K562 (cell line): ENCODE data around the gene TMC4. TPM values are rescaled to one million over a fixed set of nuclear protein-coding genes. Genes with fewer than 3 reads are reported as not detected.

Source experiments
- ATF7 ChIP-seq: fragments of 450-650 bp; IDR thresholded peaks from 2 replicates; pipeline ENCODE4 v1.7.1; 2014; ENCODE audit warnings: mild to moderate bottlenecking, moderate library complexity
- CREB1 ChIP-seq, 2 experiments: sonication (generic) in 1 of 2; formaldehyde crosslinking in 1 of 2; IDR thresholded peaks; 2 replicates each; pipeline versions ENCODE4 v1.6.1 to v1.8.0; 2012 to 2022; ENCODE audit warnings: inconsistent platforms in 1 of 2, mild to moderate bottlenecking in 1 of 2, missing genetic modification reagents in 1 of 2, moderate library complexity in 1 of 2
- CXXC5 ChIP-seq: fragments of 250-450 bp; sonication (Bioruptor Pico); IDR thresholded peaks from 2 replicates; pipeline ENCODE4 v1.8.0; 2022; ENCODE audit warnings: inconsistent platforms, mild to moderate bottlenecking, moderate library complexity
- DEAF1 ChIP-seq: fragments of 450-650 bp; formaldehyde crosslinking; IDR thresholded peaks from 2 replicates; pipeline ENCODE4 v1.4.0; 2020; ENCODE audit warnings: mild to moderate bottlenecking, moderate library complexity
- ELK1 ChIP-seq: sonication (generic); formaldehyde crosslinking; IDR thresholded peaks from 2 replicates; pipeline ENCODE4 v1.8.1; 2022; ENCODE audit warnings: missing genetic modification reagents
- ELK3 ChIP-seq: fragments of 450-650 bp; formaldehyde crosslinking; IDR thresholded peaks from 2 replicates; pipeline ENCODE4 v1.4.0; 2020; ENCODE audit warnings: mild to moderate bottlenecking
- GTF3C2 ChIP-seq: IDR thresholded peaks from 3 replicates; pipeline ENCODE4 v1.6.1; 2011; ENCODE audit warnings: borderline replicate concordance, mild to moderate bottlenecking, moderate library complexity; ENCODE audit not compliant: insufficient read length; ENCODE audit errors: extremely low read depth
- IRF2 ChIP-seq: sonication (generic); formaldehyde crosslinking; IDR thresholded peaks from 2 replicates; pipeline ENCODE4 v1.8.1; 2022; ENCODE audit warnings: mild to moderate bottlenecking, missing genetic modification reagents
- MEIS2 ChIP-seq: fragments of 450-650 bp; IDR thresholded peaks from 2 replicates; pipeline ENCODE4 v1.6.1; 2014; ENCODE audit warnings: mild to moderate bottlenecking; ENCODE audit not compliant: partially characterized antibody
- NFRKB ChIP-seq: fragments of 450-650 bp; IDR thresholded peaks from 2 replicates; pipeline ENCODE4 v1.6.1; 2016; ENCODE audit warnings: low read depth
- OTX1 ChIP-seq: fragments of 450-650 bp; formaldehyde crosslinking; IDR thresholded peaks from 2 replicates; pipeline ENCODE4 v1.4.0; 2022; ENCODE audit warnings: mild to moderate bottlenecking
- PCBP2 ChIP-seq: fragments of 200-400 bp; formaldehyde crosslinking; IDR thresholded peaks from 2 replicates; pipeline ENCODE4 v1.6.1; 2018; ENCODE audit warnings: low read length, low read depth, mild to moderate bottlenecking, moderate library complexity; ENCODE audit not compliant: poor library complexity, severe bottlenecking
- SAP30 ChIP-seq: fragments of 200-600 bp; sonication (generic); IDR thresholded peaks from 2 replicates; pipeline ENCODE4 v1.6.1; 2012; ENCODE audit warnings: borderline replicate concordance, low read depth, mild to moderate bottlenecking, moderate library complexity, low read length, control low read depth, inconsistent platforms; ENCODE audit not compliant: insufficient read depth, poor library complexity, severe bottlenecking
- SIN3B ChIP-seq: fragments of 450-650 bp; IDR thresholded peaks from 2 replicates; pipeline ENCODE4 v1.6.1; 2017; ENCODE audit warnings: low read depth, mild to moderate bottlenecking, moderate library complexity
- SP1 ChIP-seq: sonication (generic); formaldehyde crosslinking; IDR thresholded peaks from 2 replicates; pipeline ENCODE4 v1.8.1; 2022; ENCODE audit warnings: mild to moderate bottlenecking, missing genetic modification reagents
- STAG1 ChIP-seq: sonication (generic); formaldehyde crosslinking; IDR thresholded peaks from 2 replicates; pipeline ENCODE4 v1.5.0; 2020; ENCODE audit warnings: missing genetic modification reagents, borderline replicate concordance
- TBP ChIP-seq: optimal IDR thresholded peaks from 2 replicates; pipeline ENCODE3; 2011; ENCODE audit warnings: low read depth, low read length, improper control_type of control experiment
- XRCC4 ChIP-seq: IDR thresholded peaks from one replicate; pipeline ENCODE4 v1.6.1; 2011; ENCODE audit not compliant: insufficient read depth, insufficient read length; ENCODE audit errors: extremely low read depth
- ZBTB2 ChIP-seq: fragments of 450-650 bp; IDR thresholded peaks from 2 replicates; pipeline ENCODE4 v1.6.1; 2016; ENCODE audit warnings: antibody characterized with exemption
- ZNF57 ChIP-seq: fragments of 450-650 bp; formaldehyde crosslinking; IDR thresholded peaks from 2 replicates; pipeline ENCODE4 v1.4.0; 2020; ENCODE audit warnings: mild to moderate bottlenecking, moderate library complexity
- ZNF77 ChIP-seq: fragments of 250-450 bp; sonication (Bioruptor Pico); IDR thresholded peaks from 2 replicates; pipeline ENCODE4 v1.5.0; 2020
- polyA plus RNA-seq, 8 experiments: library from polyadenylated mRNA; depleted of rRNA in 4 of 8; stranded (reverse) in 5 of 8; unstranded in 3 of 8; fragments of >200 nt; fragmentation: Nextera tagmentation in 2 of 8; fragmentation: Illumina TruSeq in 1 of 8; extraction: Ambion mirVana in 2 of 8; extraction: Trizol in 1 of 8; gene quantifications; 2 replicates each; pipeline versions ENCODE4 v1.2.1 to v1.2.3, GENCODE V29; 2011 to 2014; ENCODE audit warnings: inconsistent platforms in 1 of 8, missing spikeins in 1 of 8
- total RNA-seq, 7 experiments: library from RNA; depleted of rRNA in 6 of 7; stranded (reverse); fragments of >200 nt in 6 of 7; fragmentation: Illumina TruSeq in 2 of 7; extraction: Trizol in 2 of 7; gene quantifications; 2 replicates each; pipeline versions ENCODE4 v1.2.1 to v1.2.3, GENCODE V29; 2011 to 2021; ENCODE audit warnings: low replicate concordance in 1 of 7

TMC4 gene
- total and polyA plus RNA-seq, 9 of the 15 experiments (the other 6 are each of a cell fraction or from before 2014, with no cell fraction given): 0.12 to 0.79 (median 0.36) TPM; not detected in 2

GRCh38 chr19:54190503-54191010 lies 17.6 kb upstream of the TMC4 start (continued):
- TF ChIP-seq ELK3 (CRISPR knock-in tag) (no peak), NFRKB (no peak), SIN3B (no peak), GTF3C2 (no peak), SP1 (CRISPR knock-in tag) (peak; percentile 88), ZNF57 (CRISPR knock-in tag) (no peak), MEIS2 (peak; percentile 12), ZBTB2 (no peak), CREB1 (IDR thresholded peaks at IDR 0.05) (peak; percentile 81), CREB1 (CRISPR knock-in tag; IDR thresholded peaks at IDR 0.05) (peak; percentile 69), CXXC5 (CRISPR knock-in tag) (peak; percentile 22; the same call in 1 of the 2 replicates), DEAF1 (CRISPR knock-in tag) (peak; percentile 100), PCBP2 (no peak), XRCC4 (no peak), TBP (no peak), OTX1 (CRISPR knock-in tag) (no peak), ATF7 (no peak), ELK1 (no peak), ZNF77 (no peak), SAP30 (peak; percentile 70), IRF2 (CRISPR knock-in tag) (no peak), STAG1 (CRISPR knock-in tag) (no peak)
